Measurements from ENCODE around the gene AREL1.

AREL1 gene

DNA sequence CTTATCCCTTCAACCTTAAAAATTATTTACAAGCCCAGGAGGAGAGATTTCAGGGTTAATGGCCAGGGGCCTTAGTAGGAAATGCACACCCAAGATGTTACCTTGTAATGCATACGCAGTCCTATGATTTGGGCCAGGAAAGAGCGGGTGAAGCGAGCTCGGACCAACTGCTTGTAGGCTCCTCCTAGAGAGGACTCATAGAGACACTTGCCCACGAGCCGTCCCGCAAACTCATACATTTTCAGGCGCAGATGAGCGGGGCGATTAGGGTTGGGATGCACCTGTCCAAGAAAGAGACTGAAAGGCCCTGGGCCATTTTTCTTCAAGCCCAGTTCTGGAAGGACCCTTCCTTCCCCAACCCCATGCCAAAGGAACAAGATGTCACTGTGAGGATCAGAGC lies 43.0 kb downstream of the AREL1 start:
- TF ChIP-seq ZFX (IDR thresholded peaks at IDR 0.05) (no peak), CTCF (conservative IDR thresholded peaks at IDR 0.05) (no peak)
- H3K27ac ChIP-seq: no peak overlapping the region

GRCh38 chr14:74669256-74669655 lies 43.6 kb downstream of the AREL1 start:
- no peak for TF ChIP-seq ZFX (IDR thresholded peaks at IDR 0.05)
- no peak for TF ChIP-seq CTCF (conservative IDR thresholded peaks at IDR 0.05)
- H3K27ac ChIP-seq: no peak overlapping the region

DNA sequence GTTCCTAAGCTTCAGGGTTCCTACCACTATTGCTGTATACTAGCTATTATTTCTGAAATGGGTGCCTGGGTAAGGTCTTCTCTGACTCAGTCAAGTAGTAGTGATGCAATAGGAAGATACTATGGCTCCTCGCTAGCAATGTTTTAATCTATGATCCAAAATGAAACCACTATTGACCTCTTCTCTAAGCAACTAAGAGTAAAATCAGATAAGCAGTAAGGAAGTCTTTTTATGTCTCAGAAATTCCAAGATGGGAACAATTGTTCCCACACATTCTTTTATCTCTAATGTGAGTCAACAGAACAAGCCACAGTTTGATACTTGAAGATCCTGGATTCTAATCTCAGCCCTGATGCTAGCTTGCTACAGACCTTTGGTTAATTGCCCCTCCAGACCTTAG lies 45.1 kb downstream of the AREL1 start:
- TF ChIP-seq ZFX (IDR thresholded peaks at IDR 0.05): no peak

GRCh38 chr14:74664717-74665116 lies 48.2 kb downstream of the AREL1 start:
- H3K27ac ChIP-seq: no peak overlapping the region
- TF ChIP-seq CTCF (conservative IDR thresholded peaks at IDR 0.05) (no peak), ZFX (IDR thresholded peaks at IDR 0.05) (no peak)

More for the DNA sequence above, 45.1 kb downstream of the AREL1 start:
- no peak overlapping the region for H3K27ac ChIP-seq

DNA sequence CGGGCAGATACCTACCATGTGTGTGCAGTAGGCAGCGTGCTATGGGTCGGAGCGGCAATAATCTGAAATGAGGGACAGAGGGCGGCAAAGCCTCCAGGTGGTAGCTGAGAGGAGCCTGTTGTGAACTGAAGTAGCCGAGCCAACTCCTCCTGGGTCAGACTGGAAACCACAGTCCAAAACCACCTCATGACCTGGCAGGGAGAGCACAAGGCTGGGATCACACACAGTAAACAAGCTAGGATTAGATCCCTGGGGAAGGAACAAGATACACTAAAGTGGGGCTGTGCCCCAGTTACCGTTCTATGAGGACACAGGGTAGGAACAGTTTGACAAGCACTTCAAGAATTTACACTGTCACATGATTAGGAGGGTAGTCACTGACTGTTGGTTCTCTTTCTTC lies 49.0 kb downstream of the AREL1 start:
- H3K27ac ChIP-seq: no peak overlapping the region
- TF ChIP-seq ZFX (IDR thresholded peaks at IDR 0.05) (no peak), CTCF (conservative IDR thresholded peaks at IDR 0.05) (no peak)

DNA sequence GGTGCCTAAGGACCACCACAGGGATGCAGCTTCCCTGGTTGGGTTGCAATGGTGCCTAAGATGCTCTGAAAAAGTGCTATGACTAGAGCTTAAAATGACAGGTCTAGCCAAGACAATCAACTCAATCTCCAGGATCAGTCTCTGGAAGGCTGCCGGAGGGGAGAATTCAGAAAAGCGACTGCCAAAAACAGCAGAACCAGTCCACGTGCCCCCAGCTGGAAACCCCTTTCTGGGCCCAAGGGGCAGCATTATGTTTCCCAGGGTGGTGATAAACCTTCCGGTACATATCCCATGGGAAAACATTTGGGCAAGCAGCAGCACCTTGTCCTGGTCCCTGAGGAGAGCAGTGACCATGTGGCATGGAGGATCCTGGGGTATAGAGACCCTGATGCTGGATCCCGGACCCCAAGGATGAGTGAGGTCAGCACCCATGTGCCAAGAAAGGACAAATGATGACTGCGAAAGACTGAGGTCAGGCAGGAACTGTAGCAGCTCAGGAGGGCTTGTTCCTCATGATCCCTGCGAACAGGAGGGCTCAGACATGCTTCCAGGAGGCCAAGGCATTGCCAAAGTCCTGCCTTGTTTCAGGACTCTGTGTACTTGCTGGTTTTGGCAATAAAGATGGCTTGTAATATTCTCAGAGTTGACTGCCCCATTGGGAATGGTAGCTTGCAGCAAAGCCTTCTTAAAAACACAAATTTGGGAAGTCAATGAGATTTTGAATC lies 51.0 kb downstream of the AREL1 start:
- TF ChIP-seq CTCF (conservative IDR thresholded peaks at IDR 0.05): no peak
- TF ChIP-seq ZFX (IDR thresholded peaks at IDR 0.05): no peak
- no peak overlapping the region for H3K27ac ChIP-seq

- TF ChIP-seq ZFX (IDR thresholded peaks at IDR 0.05): no peak
- TF ChIP-seq CTCF (conservative IDR thresholded peaks at IDR 0.05): no peak
- H3K27ac ChIP-seq: no peak overlapping the region
Observed at GRCh38 chr14:74660863-74661262, 52.0 kb downstream of the AREL1 start.

- no peak overlapping the region for H3K27ac ChIP-seq
- TF ChIP-seq ZFX (IDR thresholded peaks at IDR 0.05): no peak
Observed at GRCh38 chr14:74660167-74660566, 52.7 kb downstream of the AREL1 start.

Data from C4-2B (cell line).